ENCODE measurements around the gene ZNF214.

DNA sequence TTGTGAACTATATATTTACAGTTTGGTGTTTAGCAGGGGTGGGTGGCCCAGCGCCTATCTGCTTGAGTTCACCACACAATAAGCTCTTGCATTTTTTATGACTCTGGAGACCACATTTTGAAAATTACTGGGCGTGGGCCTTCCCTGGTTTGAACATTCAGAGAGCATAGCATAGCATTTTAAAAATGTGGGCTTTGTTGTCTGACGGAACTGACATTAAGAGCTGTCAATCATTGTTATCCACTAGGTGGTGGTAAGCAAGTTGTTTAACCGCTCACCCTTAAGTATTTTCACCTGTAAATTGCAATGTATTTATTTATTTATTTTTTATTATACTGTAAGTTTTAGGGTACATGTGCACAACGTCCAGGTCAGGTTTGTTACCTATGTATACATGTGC lies 1.2 kb upstream of the ZNF214 start:
- TF ChIP-seq CTCF (IDR thresholded peaks at IDR 0.05): no peak
- no peak for TF ChIP-seq POLR2A (IDR thresholded peaks at IDR 0.05)

Data from uterus (tissue), 2 donors.